H1 (cell line): ENCODE results near the gene ARL6IP4. TPM values are rescaled to one million over a fixed set of nuclear protein-coding genes. Genes with fewer than 3 reads are reported as not detected.

Experiments used
- CHD7 ChIP-seq: fragments of 300-600 bp; sonication (generic); IDR thresholded peaks from 2 replicates; pipeline ENCODE4 v1.7.1; 2012; ENCODE audit warnings: low read length, moderate library complexity, mild to moderate bottlenecking, inconsistent platforms; ENCODE audit not compliant: insufficient replicate concordance
- CTCF ChIP-seq, 3 experiments: IDR thresholded peaks; 1 replicate in 2 of 3; 2 replicates in 1 of 3; pipeline versions ENCODE4 v1.5.1 to v1.6.1; 2011; ENCODE audit warnings: low read length in 3 of 3, mild to moderate bottlenecking in 3 of 3, inconsistent platforms in 2 of 3, low read depth in 1 of 3, moderate library complexity in 1 of 3; ENCODE audit not compliant: insufficient read depth in 1 of 3; ENCODE audit errors: control extremely low read depth in 1 of 3
- GABPA ChIP-seq: IDR thresholded peaks from 2 replicates; pipeline ENCODE4 v1.6.1; 2011; ENCODE audit warnings: mild to moderate bottlenecking, low read length, moderate library complexity, borderline replicate concordance; ENCODE audit not compliant: insufficient read depth
- RBBP5 ChIP-seq: IDR thresholded peaks from 2 replicates; pipeline ENCODE4 v1.7.1; 2012; ENCODE audit warnings: low read depth, mild to moderate bottlenecking, inconsistent platforms, low read length, moderate library complexity, borderline replicate concordance
- SIN3A ChIP-seq, 2 experiments: IDR thresholded peaks in 1 of 2; conservative IDR thresholded peaks in 1 of 2; 2 replicates each; pipeline ENCODE4 v1.6.1; 2011 to 2012; ENCODE audit warnings: low read length in 2 of 2, improper control_type of control experiment in 1 of 2, low read depth in 1 of 2, mild to moderate bottlenecking in 1 of 2
- SIRT6 ChIP-seq: IDR thresholded peaks from one replicate; pipeline ENCODE4 v1.7.1; 2012; ENCODE audit warnings: low read length, inconsistent platforms
- polyA plus RNA-seq, 7 experiments: library from polyadenylated mRNA; depleted of rRNA in 3 of 7; stranded (reverse) in 5 of 7; unstranded in 2 of 7; fragments of >200 nt in 5 of 7; fragments of 200-250 nt in 2 of 7; gene quantifications; 1 replicate in 5 of 7; 2 replicates in 1 of 7; 4 replicates in 1 of 7; pipeline versions ENCODE4 v1.2.1 to v1.2.3, GENCODE V29; 2011 to 2013; ENCODE audit warnings: missing spikeins in 2 of 7, mixed read lengths in 2 of 7
- total RNA-seq: library from RNA; stranded (reverse); fragmentation: NEBNext Ultra II Directional; extraction: Animal tissue kit (Norgen Biotek cat#: 25700); gene quantifications from 2 replicates; pipeline ENCODE4 v1.2.1, GENCODE V29; 2021
- TF ChIP-seq, protein P1 (sequence below): IDR thresholded peaks from 2 replicates; pipeline ENCODE4 v1.6.1; 2012; ENCODE audit warnings: inconsistent platforms

The ARL6IP4 gene
- total and polyA plus RNA-seq, 2 of the 8 experiments (the other 6 are each of a cell fraction or from before 2014, with no cell fraction given) = 76.4 to 109 TPM

DNA sequence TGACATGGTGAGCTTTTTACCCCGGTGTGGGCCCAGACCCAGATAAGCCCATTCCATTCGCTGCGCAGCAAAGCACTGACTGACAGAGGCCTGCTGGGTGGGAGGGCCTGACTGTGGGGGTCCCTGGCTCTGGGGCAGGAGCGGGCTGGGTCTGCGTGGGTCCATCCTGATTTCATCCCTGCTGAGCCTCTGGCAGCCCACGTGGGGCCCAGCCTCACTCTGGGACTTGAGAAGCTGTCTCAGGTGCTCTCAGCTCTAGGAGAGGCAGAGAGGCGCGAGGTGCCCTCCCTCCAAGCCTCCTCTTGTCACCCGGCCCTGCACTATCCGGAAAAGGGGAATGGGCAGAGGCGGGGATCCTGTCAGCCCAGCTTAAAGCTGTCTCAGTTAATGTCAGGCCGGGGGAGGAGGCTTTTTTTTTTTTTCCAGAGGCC lies 15.1 kb upstream of the ARL6IP4 start (continued):
- no peak for TF ChIP-seq CHD7
- TF ChIP-seq GABPA = no peak
- no peak for TF ChIP-seq SIRT6
- TF ChIP-seq RBBP5 = no peak
- no peak for TF ChIP-seq SIN3A (conservative IDR thresholded peaks at IDR 0.05 in 1 of 2, IDR thresholded peaks at IDR 0.05 in 1 of 2; ENCODE audit: low read depth in 1 of 2, low read length in 2 of 2)
- TF ChIP-seq, protein P1, sequence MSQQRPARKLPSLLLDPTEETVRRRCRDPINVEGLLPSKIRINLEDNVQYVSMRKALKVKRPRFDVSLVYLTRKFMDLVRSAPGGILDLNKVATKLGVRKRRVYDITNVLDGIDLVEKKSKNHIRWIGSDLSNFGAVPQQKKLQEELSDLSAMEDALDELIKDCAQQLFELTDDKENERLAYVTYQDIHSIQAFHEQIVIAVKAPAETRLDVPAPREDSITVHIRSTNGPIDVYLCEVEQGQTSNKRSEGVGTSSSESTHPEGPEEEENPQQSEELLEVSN = no peak
- no peak for TF ChIP-seq CTCF (IDR thresholded peaks at IDR 0.05; ENCODE audit: control extremely low read depth in 1 of 3, insufficient read depth in 1 of 3, low read depth in 1 of 3, low read length in 3 of 3)
